ENCODE results near the gene SLC26A6.

- TF ChIP-seq PAX5 (IDR thresholded peaks at IDR 0.05; ENCODE audit: insufficient read depth, low read length, severe bottlenecking) (no peak), POLR2A (IDR thresholded peaks at IDR 0.05; ENCODE audit: low read depth, low read length) (no peak), POLR2AphosphoS5 (IDR thresholded peaks at IDR 0.05; ENCODE audit: low read depth, low read length) (no peak), TAF1 (IDR thresholded peaks at IDR 0.05; ENCODE audit: low read depth, low read length) (no peak), POU2F2 (IDR thresholded peaks at IDR 0.05; ENCODE audit: low read depth, low read length) (no peak), SPI1 (IDR thresholded peaks at IDR 0.05; ENCODE audit: low read depth, low read length) (no peak)
These were observed 58.6 kb downstream of the SLC26A6 start for GRCh38 chr3:48576647-48577046.
